Medulla oblongata (tissue), 1 donor: Measurements from ENCODE around the gene PIMREG.
"Not testable (repeated sequence)": the region's sequence is repeated elsewhere in the genome, so short reads cannot be mapped to it uniquely, and the experiment has no call there.

Experiments
- DNase-seq: peaks from one replicate; pipeline ENCODE4 v3.0.0-alpha.2; 2015; ENCODE audit errors: extremely low spot score

PIMREG gene

DNA sequence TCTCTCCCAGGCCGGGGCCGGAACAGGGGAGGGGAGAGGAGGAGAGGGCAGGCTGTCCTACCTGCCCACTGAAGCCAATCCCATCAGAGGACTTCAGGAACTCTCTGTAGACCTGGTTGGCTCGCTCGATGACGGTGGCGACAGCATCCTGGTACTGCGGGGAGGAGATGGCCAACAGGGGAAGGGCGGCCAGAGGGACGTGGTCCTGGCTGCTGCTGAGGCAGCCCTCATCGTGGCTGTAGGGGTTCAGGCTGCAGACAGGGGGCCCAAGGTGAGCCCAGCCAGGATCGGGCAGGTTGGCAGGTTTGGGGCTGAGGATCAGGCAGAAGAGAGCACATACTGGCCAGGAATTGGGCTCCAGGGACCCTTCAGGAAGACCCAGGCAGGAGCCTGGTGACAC is 34.2 kb downstream of the PIMREG start:
- no peak for DNase-seq

DNA sequence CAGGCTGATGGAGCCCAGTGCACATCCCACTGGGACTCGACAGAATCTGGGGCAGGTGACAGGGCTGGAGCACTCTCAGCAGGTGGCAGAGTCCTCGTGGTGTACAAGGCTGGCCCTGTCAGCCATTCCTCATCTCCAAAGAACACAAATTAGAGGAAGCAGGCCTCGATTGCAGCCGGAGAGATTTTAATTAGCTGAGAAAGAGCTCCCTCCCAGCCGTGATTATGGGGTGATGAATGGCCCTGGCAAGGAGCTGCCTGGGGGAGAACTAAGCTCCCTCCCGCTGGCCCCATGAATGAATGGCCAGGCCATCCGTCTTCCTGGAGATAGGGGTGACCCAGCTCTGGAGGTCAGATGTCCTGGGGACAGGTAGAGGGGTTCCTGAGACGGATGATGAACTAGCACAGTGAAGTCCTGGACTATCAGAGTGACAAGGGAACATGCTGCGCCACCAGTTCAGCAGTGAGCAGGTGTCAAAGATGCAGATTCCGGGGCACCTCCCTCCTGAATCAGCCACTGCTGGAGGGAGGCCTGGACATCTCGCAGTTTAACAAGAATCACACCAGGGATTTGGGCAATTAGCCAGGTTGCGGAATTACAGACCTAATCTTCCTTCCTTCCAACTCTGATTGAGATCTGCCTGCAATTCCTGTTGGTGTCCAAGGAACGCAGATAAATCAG is 35.5 kb downstream of the PIMREG start:
- no peak for DNase-seq

DNA sequence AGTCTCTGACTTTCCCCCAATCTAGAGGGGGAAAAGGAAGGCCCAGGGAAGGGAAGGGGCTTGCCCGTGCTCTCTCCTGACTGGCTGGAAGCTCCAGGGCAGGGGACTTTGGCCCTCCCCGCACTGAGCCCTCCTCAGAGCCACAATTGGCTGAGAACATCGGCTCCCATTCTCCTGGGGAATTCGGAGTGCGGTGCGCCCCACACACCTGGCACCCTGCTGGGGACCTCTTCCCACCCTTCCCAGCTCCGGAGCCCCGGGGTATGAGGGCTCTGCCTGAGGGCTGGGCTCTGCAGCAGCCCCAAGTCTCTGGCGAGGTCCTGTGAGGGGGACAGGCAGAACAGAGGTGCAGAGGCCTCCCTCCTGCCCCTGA is 36.0 kb downstream of the PIMREG start:
- DNase-seq, result no peak

DNA sequence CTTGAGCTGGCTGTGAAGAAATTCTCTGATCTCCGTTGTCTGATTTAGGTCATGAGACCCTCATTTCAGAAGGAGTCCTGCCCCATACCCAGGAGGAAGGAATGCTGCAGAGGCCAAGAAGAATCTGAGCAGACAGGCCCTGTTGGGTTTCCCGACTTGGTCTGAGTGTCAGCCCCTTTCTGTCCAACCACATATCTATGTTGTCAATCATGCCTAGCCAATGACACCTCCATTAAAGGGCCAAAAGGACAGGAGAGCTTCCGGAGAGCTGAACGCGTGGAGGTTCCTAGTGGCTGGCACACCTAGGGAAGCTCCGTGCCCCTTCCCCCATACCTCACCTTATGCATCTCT is 37.8 kb downstream of the PIMREG start:
- no peak for DNase-seq

DNA sequence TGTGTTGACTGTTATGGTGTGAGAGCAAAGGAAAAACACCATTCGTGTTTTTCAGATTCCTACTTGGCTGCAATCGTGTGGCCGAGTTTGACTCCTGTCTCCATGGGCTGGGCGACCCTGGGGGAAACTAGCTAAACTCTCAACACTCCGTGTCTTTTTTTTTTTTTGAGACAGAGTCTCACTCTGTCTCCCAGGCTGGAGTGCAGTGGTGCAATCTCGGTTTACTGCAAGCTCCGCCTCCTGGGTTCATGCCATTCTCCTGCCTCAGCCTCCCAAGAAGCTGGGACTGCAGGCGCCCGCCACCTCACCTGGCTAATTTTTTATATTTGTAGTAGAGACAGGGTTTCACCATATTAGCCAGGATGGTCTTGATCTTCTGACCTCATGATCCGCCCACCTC is 38.5 kb downstream of the PIMREG start:
- DNase-seq, result not testable (repeated sequence)

DNA sequence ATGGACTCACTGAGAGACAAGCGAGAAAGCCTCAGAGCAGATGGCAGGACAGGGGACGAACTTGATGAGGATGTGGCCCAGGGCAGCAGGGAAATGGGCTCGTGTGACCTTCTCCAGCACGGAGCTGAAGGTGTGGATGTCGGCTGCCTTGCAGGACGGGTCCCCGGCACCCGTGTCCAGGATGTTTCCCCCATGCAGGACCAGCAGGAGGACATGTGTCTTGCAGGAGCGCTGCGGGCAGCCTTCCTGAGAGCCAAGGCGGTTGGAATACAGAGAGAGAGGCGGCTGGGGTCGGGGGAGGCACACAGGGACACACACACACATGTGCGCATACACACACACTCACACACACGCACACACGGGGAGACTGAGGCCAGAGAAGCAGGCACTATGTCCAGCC is 39.3 kb downstream of the PIMREG start:
- no peak for DNase-seq

DNA sequence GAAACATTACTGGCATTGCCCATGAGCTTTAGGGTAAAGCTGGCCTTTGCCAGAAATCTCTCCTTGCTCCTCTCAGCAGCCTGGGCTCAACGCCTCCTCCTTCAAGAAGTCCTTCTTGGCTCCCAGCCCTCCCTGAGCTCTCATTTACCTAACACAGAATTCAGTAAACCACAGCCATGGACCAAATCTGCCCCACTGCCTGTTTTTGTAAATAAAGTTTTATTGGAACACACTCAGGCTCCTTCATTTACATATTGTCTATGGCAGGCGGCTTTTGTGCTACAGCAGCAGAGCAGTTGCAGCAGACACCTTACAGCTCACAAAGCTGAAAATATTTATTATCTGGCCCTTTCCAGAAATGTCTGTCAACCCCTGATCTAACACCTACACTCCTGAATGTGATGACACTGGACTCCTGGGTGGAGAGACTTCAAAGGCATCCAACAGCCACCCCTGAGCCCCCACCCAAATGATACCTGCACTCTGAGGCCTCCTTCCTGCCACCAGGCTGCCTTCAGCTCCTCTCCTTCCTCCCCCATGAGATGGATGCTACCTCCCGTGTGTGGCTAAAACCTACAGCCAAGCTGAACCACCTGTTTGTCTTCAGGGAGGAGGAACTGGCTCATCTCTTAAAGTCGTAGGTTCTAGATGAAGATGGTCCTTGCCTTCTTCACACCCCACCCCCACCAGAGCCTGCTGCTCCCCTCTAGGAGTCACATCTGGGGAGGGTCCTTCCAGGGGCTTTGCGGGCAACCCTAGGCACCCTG is 41.6 kb downstream of the PIMREG start:
- DNase-seq, result no peak

DNA sequence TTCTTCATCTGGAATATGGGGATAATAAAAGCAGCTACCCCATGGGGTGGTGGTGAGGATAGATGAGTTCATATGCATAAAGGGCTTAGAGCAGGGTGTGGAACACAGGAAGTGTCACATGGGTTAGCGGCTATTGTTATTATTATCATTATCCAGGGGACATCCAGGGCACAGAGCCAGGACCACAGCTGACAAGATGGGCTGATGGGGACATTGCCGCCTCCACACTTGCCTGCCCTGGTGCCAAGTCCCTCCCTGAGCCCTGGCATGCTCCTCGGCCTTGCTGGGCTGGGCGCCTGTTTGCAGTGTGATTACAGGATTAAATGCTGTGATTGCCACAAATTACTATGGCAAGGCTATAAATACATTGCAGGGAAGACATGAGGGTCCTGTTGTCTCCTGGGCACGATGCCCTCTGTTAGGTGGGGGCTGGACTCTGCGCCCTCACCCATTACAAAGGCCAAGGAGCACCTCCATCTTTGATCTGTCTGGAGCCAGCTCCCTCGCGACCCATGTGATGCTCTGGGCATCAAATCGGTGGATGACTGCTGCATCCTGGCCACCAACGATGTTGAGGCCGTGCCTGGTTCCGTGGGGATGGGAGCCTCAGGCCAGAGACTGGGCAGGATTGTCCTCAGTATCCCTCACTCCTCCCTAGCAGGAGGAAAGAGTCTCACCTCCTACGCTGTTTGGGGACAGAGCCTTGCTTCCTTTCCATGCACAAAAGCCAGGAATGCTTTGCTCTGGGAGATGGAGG is 43.2 kb downstream of the PIMREG start:
- no peak for DNase-seq

DNA sequence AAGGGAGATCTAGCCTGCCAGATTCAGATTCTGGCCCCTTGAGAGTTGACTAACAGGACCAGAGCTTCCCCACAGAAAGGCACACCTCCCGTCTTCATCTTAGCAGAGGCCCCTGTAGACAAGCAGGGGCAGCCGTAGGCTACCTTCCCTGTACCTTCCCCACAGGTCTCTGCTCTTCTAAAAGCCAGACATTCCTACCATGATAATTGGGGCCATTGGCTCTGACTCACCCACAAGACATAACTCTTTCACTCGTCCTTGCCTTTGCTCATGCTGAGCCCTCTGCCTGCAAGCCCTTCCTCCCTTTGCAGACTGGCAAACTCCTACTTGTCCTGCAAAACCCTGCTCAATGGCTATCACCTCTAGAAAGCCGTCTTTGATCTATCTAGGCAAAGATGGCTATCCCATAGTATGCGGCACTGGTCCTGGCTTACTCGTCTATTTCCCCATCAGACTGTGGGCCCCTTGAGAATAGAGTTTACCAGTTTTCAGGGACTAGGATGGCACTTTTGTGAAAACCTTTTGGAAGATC is 43.8 kb downstream of the PIMREG start:
- no peak for DNase-seq

DNA sequence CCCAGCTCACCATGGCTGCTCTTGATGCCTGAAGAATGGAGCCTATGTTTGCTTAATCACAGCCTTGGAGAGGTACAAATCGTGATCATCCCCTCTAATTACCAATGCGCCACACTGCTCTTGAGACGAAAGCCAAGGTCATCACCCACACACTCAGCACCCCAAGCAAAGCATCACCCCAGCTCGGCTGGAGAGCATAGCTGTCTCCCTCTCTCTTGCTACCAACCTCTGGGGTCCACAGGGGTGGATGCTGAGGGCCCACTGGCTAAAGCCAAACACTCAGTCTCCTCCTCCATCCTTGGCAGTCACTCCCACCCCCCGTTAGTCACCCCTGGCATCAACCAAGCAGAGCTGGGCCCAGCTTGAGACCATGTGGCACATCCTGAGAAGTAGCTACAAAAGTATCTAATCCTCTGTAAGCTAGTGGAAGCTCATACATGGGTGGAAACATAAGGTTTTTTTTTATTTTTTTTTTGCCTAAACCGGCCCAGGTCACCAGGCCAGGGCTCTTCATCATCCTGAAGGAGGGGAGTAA is 44.8 kb downstream of the PIMREG start:
- peak; percentile 21 for DNase-seq

DNA sequence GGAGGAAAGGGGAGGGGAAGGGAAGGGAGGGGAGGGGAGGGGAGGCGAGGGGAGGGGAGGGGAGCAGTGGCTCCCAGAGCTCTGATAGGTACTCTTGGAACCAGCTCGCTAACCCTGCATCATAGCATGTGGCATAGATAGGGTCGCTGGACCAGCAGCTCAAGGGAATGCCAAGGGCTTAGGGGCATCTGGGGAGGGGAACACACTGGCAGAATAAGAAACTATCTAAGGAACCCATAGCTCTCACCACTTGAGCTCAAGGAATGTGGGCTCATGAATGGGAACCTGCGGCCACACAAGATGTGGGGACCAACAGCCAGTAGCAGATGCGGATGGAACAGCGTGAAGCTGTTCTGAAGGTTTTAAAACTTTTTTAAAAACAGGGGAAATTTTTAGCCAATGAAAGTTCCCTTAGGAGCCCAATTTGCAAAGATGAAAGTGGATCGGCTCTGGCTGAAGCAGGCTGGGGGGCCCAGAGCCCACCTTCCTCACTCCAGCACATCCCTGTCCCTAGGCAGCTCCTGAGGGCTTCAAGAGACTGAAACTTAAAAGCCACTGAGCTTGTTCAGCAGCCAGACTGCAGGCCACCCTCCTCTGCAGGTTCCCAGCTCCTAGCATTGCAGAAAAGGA is 46.9 kb downstream of the PIMREG start:
- no peak for DNase-seq

DNA sequence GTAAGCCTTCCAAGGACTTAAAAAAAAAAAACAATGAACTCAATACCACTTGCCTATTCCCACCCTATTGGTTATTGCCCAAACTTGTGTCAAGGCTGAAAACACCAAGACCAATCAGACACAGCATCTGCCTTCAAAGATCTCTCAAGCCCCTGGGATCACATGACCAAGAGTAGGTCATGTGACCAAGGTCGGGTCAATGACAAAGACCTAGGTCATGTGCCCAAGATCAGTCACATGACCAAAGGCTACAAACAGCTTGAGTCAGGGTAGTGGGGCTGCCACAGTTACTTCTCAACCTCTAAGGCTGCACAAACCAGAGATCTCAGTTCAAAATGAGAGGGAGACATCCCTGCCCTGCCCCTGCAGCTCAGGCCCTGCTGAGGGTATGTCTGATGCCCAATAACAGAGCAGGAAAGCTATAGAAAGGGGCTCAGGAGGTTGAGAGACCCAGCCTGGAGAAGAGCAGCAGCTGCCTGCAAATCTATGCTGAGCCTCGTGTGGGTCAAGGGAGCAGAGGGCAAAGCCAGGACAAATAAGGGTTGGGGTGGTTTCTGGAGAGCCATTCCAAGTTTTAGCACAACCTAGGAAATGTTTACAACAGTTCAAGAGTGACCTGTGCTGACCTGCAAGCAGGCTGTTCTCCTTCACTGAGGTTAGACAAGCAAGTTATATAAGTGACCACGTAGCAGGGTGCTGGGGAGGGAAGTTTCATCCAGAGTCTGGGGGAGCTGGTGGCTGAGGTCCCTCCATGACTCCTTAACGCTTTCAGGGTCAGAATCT is 48.8 kb downstream of the PIMREG start:
- DNase-seq, result no peak

DNA sequence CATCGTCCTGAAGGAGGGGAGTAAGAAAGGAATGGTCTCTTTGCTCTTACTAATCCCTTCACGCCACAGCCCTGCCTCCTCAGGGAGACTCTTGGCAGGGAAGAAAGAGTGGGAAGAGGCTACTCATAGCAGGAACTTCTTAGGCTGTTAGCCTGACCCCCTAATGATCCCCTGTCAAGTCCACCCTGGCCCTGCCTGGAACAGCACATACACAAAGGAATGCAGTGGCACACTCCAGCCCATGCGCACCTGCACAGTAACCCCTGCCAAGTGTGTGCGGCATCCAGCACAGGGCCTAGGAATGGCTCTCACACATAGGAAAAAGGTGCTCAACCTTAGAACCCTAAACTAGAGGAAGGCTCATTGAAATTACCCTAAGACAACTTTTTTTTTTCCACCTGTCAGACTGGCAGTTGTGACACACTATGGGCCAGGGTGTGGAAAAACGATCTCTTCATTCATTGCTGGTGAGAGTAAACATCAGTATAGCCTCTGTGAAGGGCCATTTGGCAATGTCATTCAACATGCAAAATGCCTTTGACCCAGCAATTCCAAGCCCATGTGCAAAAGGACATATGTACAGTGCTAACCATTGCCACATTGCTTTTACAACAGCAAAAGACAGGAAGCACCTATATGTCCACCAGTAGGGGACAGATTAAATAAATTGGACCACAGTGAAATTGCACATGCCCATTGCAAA is 50.1 kb downstream of the PIMREG start:
- no peak for DNase-seq

DNA sequence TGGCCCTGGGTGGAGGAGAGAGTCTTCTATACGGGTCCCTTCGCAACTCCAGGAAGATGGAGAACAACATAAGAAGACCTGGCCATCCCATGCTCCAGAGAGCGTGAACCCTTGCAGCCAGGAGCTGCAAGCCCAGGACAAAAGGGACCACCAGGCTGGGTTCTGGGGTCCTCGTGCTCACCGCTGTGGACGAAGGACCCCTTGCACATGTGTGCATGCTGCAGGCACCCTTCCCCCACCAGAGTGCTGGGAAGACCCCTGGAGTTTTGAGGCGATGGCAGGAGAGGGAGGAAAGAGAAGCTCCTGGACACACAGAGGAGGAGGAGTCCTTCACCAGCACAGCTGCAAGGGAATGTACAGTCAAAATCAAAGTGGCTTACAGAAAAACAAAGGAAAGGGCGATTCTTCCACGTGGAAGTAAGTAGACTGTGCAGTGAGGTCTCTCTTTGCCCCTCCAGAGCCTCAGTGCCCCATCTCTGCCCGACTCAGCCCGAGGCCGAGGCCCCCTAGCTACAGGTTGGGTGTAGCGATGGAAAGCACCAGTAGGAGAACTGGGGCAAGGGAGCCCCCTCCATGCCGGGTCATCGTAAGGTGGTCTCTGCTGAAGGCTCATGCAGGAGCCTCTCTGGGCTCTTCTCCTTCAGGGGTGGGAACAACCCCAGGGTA is 51.3 kb downstream of the PIMREG start:
- DNase-seq, result no peak

DNA sequence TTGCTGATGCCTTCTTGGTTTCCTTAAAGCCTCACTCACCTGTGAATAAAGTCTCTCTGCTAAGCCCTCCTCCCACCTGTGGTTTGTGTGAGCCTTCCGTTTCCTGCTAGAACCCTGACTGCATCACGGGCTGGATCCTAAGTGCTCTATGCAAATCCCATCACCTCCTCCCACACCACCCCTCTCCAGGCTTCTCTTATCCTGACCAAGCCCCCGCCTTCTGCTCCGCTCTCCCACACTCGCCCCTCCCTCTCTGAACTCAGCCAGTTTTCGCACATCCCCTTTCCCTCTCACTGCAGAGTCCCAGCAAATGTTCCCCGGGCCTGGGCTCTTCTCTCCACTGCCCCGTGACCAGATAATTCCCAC is 51.8 kb downstream of the PIMREG start:
- no peak for DNase-seq

DNA sequence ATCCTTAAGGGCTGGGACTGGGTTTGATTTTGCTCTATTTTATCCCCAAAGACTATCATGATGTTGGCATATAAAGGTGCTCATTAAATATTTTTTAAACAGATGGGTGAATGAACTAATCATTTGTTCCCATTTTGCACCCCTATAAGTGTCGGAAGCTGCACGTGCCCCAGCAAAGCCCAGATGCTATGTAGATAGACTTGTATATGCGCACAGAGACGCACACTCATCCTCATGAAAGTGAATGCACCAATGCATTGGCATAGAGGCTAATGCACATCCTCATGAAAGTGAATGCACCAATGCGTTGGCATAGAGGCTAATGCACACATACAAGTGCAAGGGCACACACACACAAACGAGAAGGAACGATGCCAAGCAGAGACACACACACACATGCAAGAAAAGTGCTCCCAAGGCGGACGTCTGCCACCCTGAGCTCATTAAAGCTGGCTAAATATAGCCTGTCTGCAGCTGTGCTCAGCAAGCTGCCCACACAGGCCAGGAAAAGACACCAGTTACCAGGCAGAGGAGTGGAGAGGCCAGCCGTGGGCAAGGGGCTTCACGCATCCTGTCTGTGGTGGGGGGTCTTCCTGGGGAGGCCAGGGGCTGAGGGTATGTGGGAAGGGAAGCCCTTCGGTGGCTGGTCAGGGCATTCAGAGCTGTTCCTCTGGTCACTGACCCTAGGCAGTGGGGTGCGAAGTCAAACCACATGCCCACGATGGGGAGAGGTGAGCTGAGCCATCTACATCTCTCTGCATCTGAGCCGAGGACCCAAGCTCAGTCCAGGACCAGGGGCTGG is 52.6 kb downstream of the PIMREG start:
- DNase-seq, result no peak

DNA sequence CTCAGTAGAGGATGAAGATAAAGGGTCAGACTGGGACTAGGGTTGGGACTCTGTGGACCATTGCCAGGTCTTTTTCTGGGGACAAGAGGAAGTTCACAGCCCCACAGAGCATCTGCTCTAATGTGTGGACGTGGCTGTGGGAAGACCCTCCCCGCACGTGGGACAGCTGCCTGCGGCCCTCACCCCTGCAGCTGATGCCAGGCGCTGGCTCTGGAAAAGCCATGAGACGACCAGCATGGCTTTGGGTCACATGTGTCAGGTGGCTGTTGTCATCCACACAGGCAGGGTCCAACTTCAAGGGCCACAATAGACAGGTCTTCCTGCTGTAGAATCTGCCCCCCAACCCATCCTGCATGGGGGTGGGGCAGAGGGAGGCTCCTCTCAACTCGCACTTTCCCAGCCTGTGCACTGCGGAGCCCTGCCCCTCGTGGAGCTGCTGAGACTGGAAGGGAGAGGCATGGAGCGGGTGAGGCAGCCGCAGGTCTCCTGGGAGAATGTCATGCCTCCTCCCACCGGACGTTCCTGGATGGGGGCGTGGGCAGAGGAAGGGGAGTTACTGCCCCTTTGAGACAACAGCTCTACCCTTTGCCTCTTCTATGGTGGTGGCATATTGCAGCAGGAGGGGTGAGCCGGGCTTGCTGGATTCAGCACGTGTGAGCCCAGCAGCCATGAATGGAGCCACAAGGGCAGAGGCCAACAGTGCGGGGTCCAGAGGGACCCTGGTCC is 53.4 kb downstream of the PIMREG start:
- no peak for DNase-seq

DNA sequence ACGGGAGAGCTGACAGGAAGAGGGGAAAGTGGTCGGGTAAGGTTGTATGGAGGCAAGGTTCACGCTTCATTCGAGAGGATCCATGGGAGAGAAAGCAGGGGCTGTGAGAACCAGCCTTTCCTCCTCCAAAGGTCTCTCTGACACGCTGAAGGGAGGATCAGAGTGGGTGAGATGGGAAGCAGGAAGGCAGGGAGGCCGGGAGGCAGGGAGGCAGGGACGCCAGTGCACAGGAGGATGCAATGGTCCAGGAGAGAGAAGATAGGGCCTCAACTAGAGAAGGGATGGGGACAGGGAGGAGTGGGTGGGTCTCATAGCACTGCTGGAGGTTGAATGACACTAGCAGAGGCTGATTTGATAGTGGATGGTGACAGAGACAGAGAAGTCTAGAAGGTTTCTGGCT is 54.1 kb downstream of the PIMREG start:
- no peak for DNase-seq
